Endothelial cell (in vitro differentiated cells): ENCODE data around the gene HERC3. TPM values are rescaled to one million over a fixed set of nuclear protein-coding genes. Genes with fewer than 3 reads are reported as not detected.
A peak's percentile ranks its signal among the peaks of the same experiment; 100 is the strongest.

Experiments
- DNase-seq: peaks from one replicate; pipeline ENCODE4 v3.0.0; 2021; ENCODE audit warnings: low spot score
- H3K27ac Mint-ChIP-seq: one replicate; pipeline ENCODE4 v1.8.0; 2021; ENCODE audit warnings: mixed read lengths, inconsistent platforms; ENCODE audit not compliant: unreplicated experiment
- H3K27me3 Mint-ChIP-seq: one replicate; pipeline ENCODE4 v1.8.0; 2021; ENCODE audit warnings: mild to moderate bottlenecking, moderate library complexity, mixed read lengths, inconsistent platforms; ENCODE audit not compliant: unreplicated experiment
- H3K36me3 Mint-ChIP-seq: one replicate; pipeline ENCODE4 v1.8.0; 2021; ENCODE audit warnings: mild to moderate bottlenecking, low read depth, mixed read lengths, inconsistent platforms; ENCODE audit not compliant: unreplicated experiment
- H3K4me1 Mint-ChIP-seq: one replicate; pipeline ENCODE4 v1.8.0; 2021; ENCODE audit warnings: mild to moderate bottlenecking, mixed read lengths, inconsistent platforms; ENCODE audit not compliant: unreplicated experiment
- H3K4me3 Mint-ChIP-seq: one replicate; pipeline ENCODE4 v1.8.0; 2021; ENCODE audit warnings: mild to moderate bottlenecking, mixed read lengths, inconsistent platforms; ENCODE audit not compliant: unreplicated experiment
- H3K9me3 Mint-ChIP-seq: one replicate; pipeline ENCODE4 v1.8.0; 2021; ENCODE audit warnings: mixed read lengths, inconsistent platforms; ENCODE audit not compliant: unreplicated experiment
- CTCF ChIP-seq: fragments of 200-600 bp; sonication (generic); IDR thresholded peaks from one replicate; pipeline ENCODE4 v1.5.0; 2021; ENCODE audit warnings: antibody characterized with exemption; ENCODE audit not compliant: unreplicated experiment
- total RNA-seq: library from RNA; stranded (reverse); fragmentation: NEBNext Ultra II Directional; extraction: Animal tissue kit (Norgen Biotek cat#: 25700); gene quantifications from one replicate; pipeline ENCODE4 v1.2.1, GENCODE V29; 2021; ENCODE audit not compliant: unreplicated experiment

HERC3 gene
- total RNA-seq, 1 donor from 2014 or later: 8.0 TPM

GRCh38 chr4:88585917-88586316, 6.4 kb upstream of the HERC3 start:
- no peak for DNase-seq
- Mint-ChIP-seq H3K4me1 (no peaks in the 10 kb centered on the region), H3K4me3 (no peak overlapping the region), H3K9me3 (peaks cover 4% of the 10 kb centered on the region), H3K27me3 (peaks cover 1% of the 10 kb centered on the region), H3K27ac (no peak overlapping the region), H3K36me3 (no peaks in the 10 kb centered on the region)
- no peak for TF ChIP-seq CTCF

- H3K4me1 Mint-ChIP-seq: peaks cover 5% of the 10 kb centered on the region
- no peak overlapping the region for H3K4me3 Mint-ChIP-seq
- DNase-seq: no peak
- TF ChIP-seq CTCF: no peak
- peaks cover 4% of the 10 kb centered on the region for H3K9me3 Mint-ChIP-seq
- no peak overlapping the region for H3K27ac Mint-ChIP-seq
- H3K27me3 Mint-ChIP-seq: peaks cover 5% of the 10 kb centered on the region
- no peaks in the 10 kb centered on the region for H3K36me3 Mint-ChIP-seq
Measured at GRCh38 chr4:88587306-88587705, 5.0 kb upstream of the HERC3 start.

GRCh38 chr4:88592600-88593448, 544 bp downstream of the HERC3 start:
- DNase-seq: peak; percentile 65
- peaks cover 14% of the 10 kb centered on the region for H3K4me1 Mint-ChIP-seq
- H3K4me3 Mint-ChIP-seq: peak overlapping the region; percentile 96
- no peaks in the 10 kb centered on the region for H3K9me3 Mint-ChIP-seq
- peaks cover 11% of the 10 kb centered on the region for H3K27me3 Mint-ChIP-seq
- H3K27ac Mint-ChIP-seq: no peak overlapping the region
- TF ChIP-seq CTCF: no peak
- H3K36me3 Mint-ChIP-seq: peaks cover 5% of the 10 kb centered on the region

- no peak for DNase-seq
- H3K4me1 Mint-ChIP-seq: peaks cover 26% of the 10 kb centered on the region
- H3K4me3 Mint-ChIP-seq: no peak overlapping the region
- peaks cover 5% of the 10 kb centered on the region for H3K36me3 Mint-ChIP-seq
- no peak overlapping the region for H3K27ac Mint-ChIP-seq
- peaks cover 5% of the 10 kb centered on the region for H3K27me3 Mint-ChIP-seq
- TF ChIP-seq CTCF: no peak
- no peaks in the 10 kb centered on the region for H3K9me3 Mint-ChIP-seq
Measured at GRCh38 chr4:88597970-88598660, 5.8 kb downstream of the HERC3 start.

- peaks cover 5% of the 10 kb centered on the region for H3K36me3 Mint-ChIP-seq
- H3K27ac Mint-ChIP-seq: no peak overlapping the region
- H3K4me1 Mint-ChIP-seq: peaks cover 21% of the 10 kb centered on the region
- TF ChIP-seq CTCF: no peak
- H3K4me3 Mint-ChIP-seq: no peak overlapping the region
- H3K27me3 Mint-ChIP-seq: peaks cover 1% of the 10 kb centered on the region
- DNase-seq: no peak
- H3K9me3 Mint-ChIP-seq: no peaks in the 10 kb centered on the region
Measured at GRCh38 chr4:88599298-88599697, 7.0 kb downstream of the HERC3 start.
